A673 (cell line): Measurements from ENCODE around the gene CLSTN2. TPM values are rescaled to one million over a fixed set of nuclear protein-coding genes. Genes with fewer than 3 reads are reported as not detected.
A peak's percentile ranks its signal among the peaks of the same experiment; 100 is the strongest.

ENCODE experiments used
- BruUV-seq: library from RNA; stranded (reverse); fragments of 400-500 nt; replicated peaks from 2 replicates; lab custom pipeline; 2021; lab: Mats Ljungman, UMichigan
- CTCF ChIA-PET: fragments of 300-600 bp; sonication (Branson Sonifier 250); formaldehyde crosslinking; loops from one replicate; lab custom pipeline; 2022; ENCODE audit warnings: antibody characterized with exemption; lab: Charles Lee
- POLR2A ChIA-PET: fragments of 300-600 bp; sonication (Branson Sonifier 250); formaldehyde crosslinking; loops from one replicate; lab custom pipeline; 2022; ENCODE audit warnings: antibody characterized with exemption; ENCODE audit not compliant: low non-redundant PET; lab: Charles Lee
- DNase-seq: peaks from one replicate; pipeline ENCODE4 v3.0.0-alpha.2; 2015; ENCODE audit warnings: low spot score
- H3K27ac ChIP-seq: fragments of 200-600 bp; sonication (generic); 2 replicates; pipeline ENCODE4 v1.5.1; 2016; ENCODE audit warnings: mixed run types, low read depth, mild to moderate bottlenecking, mixed read lengths, antibody characterized with exemption, low read length; ENCODE audit not compliant: poor library complexity, severe bottlenecking
- H3K27me3 ChIP-seq: fragments of 200-600 bp; sonication (generic); replicated peaks from 2 replicates; pipeline ENCODE4 v1.6.1; 2017; ENCODE audit warnings: mixed run types, low read depth, mild to moderate bottlenecking, mixed read lengths, antibody characterized with exemption, low read length; ENCODE audit not compliant: insufficient read depth, poor library complexity
- H3K36me3 ChIP-seq: fragments of 200-600 bp; sonication (generic); 2 replicates; pipeline ENCODE4 v1.6.1; 2016; ENCODE audit warnings: mixed run types, mild to moderate bottlenecking, mixed read lengths, antibody characterized with exemption, low read length; ENCODE audit not compliant: insufficient read depth, poor library complexity, severe bottlenecking
- H3K4me1 ChIP-seq: fragments of 200-600 bp; sonication (generic); 2 replicates; pipeline ENCODE4 v1.6.1; 2017; ENCODE audit warnings: mixed run types, mild to moderate bottlenecking, mixed read lengths, antibody characterized with exemption, low read length; ENCODE audit not compliant: insufficient read depth, poor library complexity, severe bottlenecking
- H3K4me3 ChIP-seq: fragments of 200-600 bp; sonication (generic); 2 replicates; pipeline ENCODE4 v1.5.1; 2016; ENCODE audit warnings: low read depth, mixed run types, mild to moderate bottlenecking, mixed read lengths, low read length; ENCODE audit not compliant: poor library complexity, severe bottlenecking
- H3K9me3 ChIP-seq: fragments of 200-600 bp; sonication (generic); 2 replicates; pipeline ENCODE4 v1.6.1; 2016; ENCODE audit warnings: mixed run types, low read depth, mild to moderate bottlenecking, mixed read lengths, antibody characterized with exemption, low read length; ENCODE audit not compliant: poor library complexity, severe bottlenecking
- CTCF ChIP-seq: fragments of 300-800, 200-600 bp; sonication (generic); conservative IDR thresholded peaks from 2 replicates; pipeline ENCODE4 v1.5.1; 2017; ENCODE audit warnings: low read depth, mild to moderate bottlenecking, antibody characterized with exemption, low read length, moderate library complexity, mixed read lengths
- EZH2 ChIP-seq: fragments of 200-600 bp; sonication (generic); IDR thresholded peaks from 2 replicates; pipeline ENCODE4 v1.6.1; 2017; ENCODE audit warnings: borderline replicate concordance, low read depth, mild to moderate bottlenecking, mixed read lengths, antibody characterized with exemption, low read length; ENCODE audit not compliant: poor library complexity, severe bottlenecking
- intact Hi-C: fragments of 100-400 bp; cut with micrococcal nuclease; formaldehyde crosslinking; loops from one replicate; pipeline ENCODE4 v1.10.0; 2022; ENCODE audit not compliant: unreplicated experiment
- total RNA-seq: library from RNA; stranded (reverse); gene quantifications from 2 replicates; pipeline ENCODE4 v1.2.3, GENCODE V29; 2021

Gene CLSTN2
- total RNA-seq, 1 experiment from 2014 or later, result 50.7 TPM

- no peak for TF ChIP-seq EZH2
- no peak for TF ChIP-seq CTCF
- no peak overlapping the region for H3K27ac ChIP-seq
- ChIA-PET POLR2A (no interaction called here), CTCF (no interaction called here)
- no TSS peak for BruUV-seq
- no peaks in the 10 kb centered on the region for H3K9me3 ChIP-seq
- no peak overlapping the region for H3K4me3 ChIP-seq
- no peaks in the 10 kb centered on the region for H3K4me1 ChIP-seq
- no peak for DNase-seq
- intact Hi-C loops, result no loop called here
- no peaks in the 10 kb centered on the region for H3K36me3 ChIP-seq
- H3K27me3 ChIP-seq, result no peaks in the 10 kb centered on the region
Measured at GRCh38 chr3:140164156-140164555, 229.2 kb downstream of the CLSTN2 start.

- H3K9me3 ChIP-seq, result no peaks in the 10 kb centered on the region
- no peaks in the 10 kb centered on the region for H3K36me3 ChIP-seq
- POLR2A ChIA-PET, result no interaction called here
- TF ChIP-seq CTCF (no peak), EZH2 (no peak)
- peak; percentile 15 for DNase-seq
- no peak overlapping the region for H3K4me3 ChIP-seq
- intact Hi-C loops, result no loop called here
- CTCF ChIA-PET, result no interaction called here
- no TSS peak for BruUV-seq
- no peaks in the 10 kb centered on the region for H3K4me1 ChIP-seq
- no peaks in the 10 kb centered on the region for H3K27me3 ChIP-seq
- no peak overlapping the region for H3K27ac ChIP-seq
Measured at GRCh38 chr3:140164922-140165590, 230.1 kb downstream of the CLSTN2 start.

GRCh38 chr3:140165781-140166180, 230.8 kb downstream of the CLSTN2 start:
- no TSS peak for BruUV-seq
- Histone ChIP-seq H3K4me1 (no peaks in the 10 kb centered on the region), H3K4me3 (no peak overlapping the region), H3K27ac (no peak overlapping the region), H3K9me3 (no peaks in the 10 kb centered on the region), H3K27me3 (no peaks in the 10 kb centered on the region), H3K36me3 (no peaks in the 10 kb centered on the region)
- intact Hi-C loops, result no loop called here
- ChIA-PET CTCF (no interaction called here), POLR2A (no interaction called here)
- DNase-seq, result no peak
- TF ChIP-seq EZH2 (no peak), CTCF (no peak)
